Osteoblast (primary cell): ENCODE data around the gene HIRA. TPM values are rescaled to one million over a fixed set of nuclear protein-coding genes. Genes with fewer than 3 reads are reported as not detected.
"Not testable (repeated sequence)": the region's sequence is repeated elsewhere in the genome, so short reads cannot be mapped to it uniquely, and the experiment has no call there.

Source experiments
- DNase-seq: peaks from one replicate; pipeline ENCODE4 v3.0.0; 2011; ENCODE audit warnings: low spot score, mixed read lengths; ENCODE audit not compliant: insufficient read length; ENCODE audit errors: missing footprints
- H2AFZ ChIP-seq: 2 replicates; pipeline ENCODE4 v1.6.0; 2011; ENCODE audit warnings: mild to moderate bottlenecking, low read length
- H3K27ac ChIP-seq: 2 replicates; pipeline ENCODE4 v1.5.1; 2011; ENCODE audit warnings: mild to moderate bottlenecking, low read depth, low read length, moderate library complexity
- H3K27me3 ChIP-seq: 2 replicates; pipeline ENCODE4 v1.6.0; 2012; ENCODE audit warnings: mild to moderate bottlenecking, control low read depth, inconsistent platforms, low read length, moderate library complexity; ENCODE audit not compliant: insufficient read depth
- H3K36me3 ChIP-seq: 2 replicates; pipeline ENCODE4 v1.5.1; 2011; ENCODE audit warnings: mild to moderate bottlenecking, low read length, control low read depth, moderate library complexity; ENCODE audit not compliant: insufficient read depth
- H3K4me1 ChIP-seq: 2 replicates; pipeline ENCODE4 v1.5.1; 2011; ENCODE audit warnings: mild to moderate bottlenecking, low read length, control low read depth, moderate library complexity; ENCODE audit not compliant: insufficient read depth
- H3K4me2 ChIP-seq: 2 replicates; pipeline ENCODE4 v1.6.0; 2011; ENCODE audit warnings: mild to moderate bottlenecking, low read length; ENCODE audit not compliant: insufficient read depth
- H3K4me3 ChIP-seq: fragments of 200-600 bp; sonication (generic); 3 replicates; pipeline ENCODE4 v1.5.1; 2012; ENCODE audit warnings: mild to moderate bottlenecking, low read length, inconsistent platforms; ENCODE audit not compliant: insufficient read depth
- H3K79me2 ChIP-seq: 2 replicates; pipeline ENCODE4 v1.6.0; 2012; ENCODE audit warnings: mild to moderate bottlenecking, low read length, control low read depth, inconsistent platforms; ENCODE audit not compliant: insufficient read depth
- H3K9me3 ChIP-seq: 2 replicates; pipeline ENCODE4 v1.5.1; 2011; ENCODE audit warnings: low read depth, low read length, control low read depth
- H4K20me1 ChIP-seq: 2 replicates; pipeline ENCODE4 v1.6.0; 2012; ENCODE audit warnings: mild to moderate bottlenecking, low read length, control low read depth; ENCODE audit not compliant: insufficient read depth
- total RNA-seq: library from RNA; depleted of rRNA; stranded (reverse); fragments of >200 nt; gene quantifications from 2 replicates; pipeline ENCODE4 v1.2.3, GENCODE V29; 2012
- TF ChIP-seq, protein P1 (sequence below): IDR thresholded peaks from 2 replicates; pipeline ENCODE4 v1.5.1; 2011; ENCODE audit warnings: mild to moderate bottlenecking, low read depth, low read length, moderate library complexity; ENCODE audit errors: extremely low read depth

HIRA gene
- total RNA-seq, 1 donor, result 22.1 TPM

DNA sequence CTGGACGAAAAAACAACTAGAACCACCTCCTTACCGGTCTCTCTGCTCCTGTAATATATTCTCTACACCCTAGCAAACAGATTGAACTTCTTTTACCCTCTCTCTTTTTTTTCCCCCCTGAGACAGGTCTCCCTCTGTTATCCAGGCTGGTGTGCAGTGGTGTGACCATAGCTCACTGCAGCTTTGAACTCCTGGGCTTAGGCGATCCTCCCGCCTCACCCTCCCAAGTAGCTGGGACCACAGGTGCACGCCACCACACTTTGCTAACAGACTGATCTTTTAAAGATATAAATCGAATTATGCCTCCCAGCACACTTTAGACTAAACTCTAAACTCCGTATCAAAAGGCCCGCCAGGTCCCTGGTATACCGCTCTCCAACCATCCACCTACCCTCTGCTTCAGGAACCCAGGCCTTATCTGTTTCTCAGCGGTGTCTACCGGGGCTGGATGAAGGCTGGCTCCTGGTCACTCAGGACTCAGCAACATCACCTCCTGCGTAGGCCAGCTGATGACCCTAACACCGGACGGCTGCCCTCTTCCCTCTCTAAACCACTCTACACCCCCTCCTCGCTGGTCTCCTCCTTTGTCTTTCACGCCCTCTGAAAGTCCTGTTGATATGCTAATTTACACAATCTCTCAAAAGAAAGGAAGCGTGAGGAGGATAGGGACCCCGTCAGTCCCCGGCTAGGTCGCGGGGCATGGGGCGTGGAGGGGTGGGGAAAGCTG, 15.2 kb upstream of the HIRA start:
- peak; percentile 85 for DNase-seq
- peak overlapping the region; percentile 90 for H2AFZ ChIP-seq
- H3K79me2 ChIP-seq, result peaks cover 54% of the 10 kb centered on the region

DNA sequence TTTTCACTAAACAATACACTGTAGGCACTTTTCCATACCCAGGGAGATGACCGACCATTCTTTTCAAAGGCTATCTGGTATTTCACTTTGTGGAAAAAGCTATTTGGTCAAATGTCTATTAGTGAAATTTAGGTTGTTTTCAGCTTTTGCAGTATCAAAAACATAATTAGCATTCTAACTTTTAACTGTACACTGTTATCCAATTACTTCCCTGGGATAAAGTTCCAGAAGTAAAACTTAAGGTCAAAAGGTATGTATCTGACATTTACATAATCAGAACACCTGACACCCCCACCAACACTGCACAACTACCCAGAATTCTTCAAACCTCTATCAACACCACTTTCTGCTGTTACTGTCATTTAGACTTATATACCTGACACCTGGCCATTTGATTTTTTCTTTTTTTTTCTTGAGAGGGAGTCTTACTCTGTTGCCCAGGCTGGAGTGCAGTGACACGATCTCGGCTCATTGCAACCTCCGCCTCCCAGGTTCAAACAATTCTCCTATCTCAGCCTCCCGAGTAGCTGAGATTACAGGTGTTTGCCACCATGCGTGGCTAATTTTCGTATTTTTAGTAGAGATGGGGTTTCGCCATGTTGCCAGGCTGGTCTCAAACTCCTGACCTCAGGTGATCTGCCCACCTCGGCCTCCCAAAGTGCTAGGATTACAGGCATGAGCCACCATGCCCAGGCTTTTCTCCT, 13.9 kb upstream of the HIRA start:
- H3K4me3 ChIP-seq, H3K27ac ChIP-seq, H2AFZ ChIP-seq, H3K9me3 ChIP-seq, H3K27me3 ChIP-seq, H3K4me2 ChIP-seq, DNase-seq: not testable (repeated sequence)
- Histone ChIP-seq H3K79me2 (peaks cover 65% of the 10 kb centered on the region), H3K36me3 (peaks cover 22% of the 10 kb centered on the region), H4K20me1 (peaks cover 17% of the 10 kb centered on the region), H3K4me1 (peaks cover 13% of the 10 kb centered on the region)

More for the DNA sequence above, 15.2 kb upstream of the HIRA start:
- TF ChIP-seq, protein P1, sequence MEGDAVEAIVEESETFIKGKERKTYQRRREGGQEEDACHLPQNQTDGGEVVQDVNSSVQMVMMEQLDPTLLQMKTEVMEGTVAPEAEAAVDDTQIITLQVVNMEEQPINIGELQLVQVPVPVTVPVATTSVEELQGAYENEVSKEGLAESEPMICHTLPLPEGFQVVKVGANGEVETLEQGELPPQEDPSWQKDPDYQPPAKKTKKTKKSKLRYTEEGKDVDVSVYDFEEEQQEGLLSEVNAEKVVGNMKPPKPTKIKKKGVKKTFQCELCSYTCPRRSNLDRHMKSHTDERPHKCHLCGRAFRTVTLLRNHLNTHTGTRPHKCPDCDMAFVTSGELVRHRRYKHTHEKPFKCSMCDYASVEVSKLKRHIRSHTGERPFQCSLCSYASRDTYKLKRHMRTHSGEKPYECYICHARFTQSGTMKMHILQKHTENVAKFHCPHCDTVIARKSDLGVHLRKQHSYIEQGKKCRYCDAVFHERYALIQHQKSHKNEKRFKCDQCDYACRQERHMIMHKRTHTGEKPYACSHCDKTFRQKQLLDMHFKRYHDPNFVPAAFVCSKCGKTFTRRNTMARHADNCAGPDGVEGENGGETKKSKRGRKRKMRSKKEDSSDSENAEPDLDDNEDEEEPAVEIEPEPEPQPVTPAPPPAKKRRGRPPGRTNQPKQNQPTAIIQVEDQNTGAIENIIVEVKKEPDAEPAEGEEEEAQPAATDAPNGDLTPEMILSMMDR, result no peak
- Histone ChIP-seq H3K27ac (peak overlapping the region; percentile 87), H3K4me3 (peak overlapping the region; percentile 91), H4K20me1 (peaks cover 15% of the 10 kb centered on the region), H3K27me3 (no peaks in the 10 kb centered on the region), H3K4me2 (peak overlapping the region; percentile 99), H3K9me3 (no peaks in the 10 kb centered on the region), H3K4me1 (peaks cover 13% of the 10 kb centered on the region), H3K36me3 (peaks cover 34% of the 10 kb centered on the region)

DNA sequence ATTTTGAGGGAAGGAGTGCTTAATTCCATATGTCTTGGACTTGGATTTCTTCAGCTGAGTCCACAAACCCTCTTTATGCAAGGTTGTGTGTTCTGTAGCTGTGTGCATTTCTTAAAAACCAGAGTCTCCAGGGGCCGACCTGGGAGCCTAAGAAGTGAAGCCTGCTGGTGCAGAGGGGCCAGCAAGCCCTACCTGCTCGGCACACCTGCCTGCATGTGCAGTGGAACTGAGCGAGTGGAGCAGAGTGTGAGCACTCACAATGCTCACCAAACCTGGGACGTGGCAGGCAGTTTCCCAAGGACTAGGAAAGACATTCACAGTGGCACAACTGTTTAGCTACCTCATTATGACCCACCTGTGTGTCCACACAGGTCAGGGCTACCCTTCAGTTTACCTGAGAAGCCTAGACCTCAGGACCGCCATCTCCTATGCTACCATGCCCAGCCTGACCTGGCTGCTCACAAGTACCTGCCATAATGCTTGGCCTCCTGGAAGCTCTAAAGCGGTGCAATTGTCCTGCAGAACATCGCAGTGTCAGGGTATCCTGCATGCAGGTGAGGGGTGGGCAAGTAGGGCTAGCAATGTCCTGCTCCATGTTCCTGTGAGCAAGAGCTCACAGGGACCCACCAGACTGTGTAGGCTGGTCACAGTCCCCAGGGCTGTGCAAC, 12.1 kb upstream of the HIRA start:
- Histone ChIP-seq H2AFZ (no peak overlapping the region), H3K4me3 (no peak overlapping the region), H3K79me2 (peaks cover 72% of the 10 kb centered on the region), H3K4me1 (peaks cover 13% of the 10 kb centered on the region), H3K36me3 (peaks cover 16% of the 10 kb centered on the region), H3K27ac (no peak overlapping the region), H3K9me3 (no peaks in the 10 kb centered on the region), H3K4me2 (no peak overlapping the region), H4K20me1 (peaks cover 17% of the 10 kb centered on the region), H3K27me3 (no peaks in the 10 kb centered on the region)
- TF ChIP-seq, protein P1, result no peak
- DNase-seq, result no peak

DNA sequence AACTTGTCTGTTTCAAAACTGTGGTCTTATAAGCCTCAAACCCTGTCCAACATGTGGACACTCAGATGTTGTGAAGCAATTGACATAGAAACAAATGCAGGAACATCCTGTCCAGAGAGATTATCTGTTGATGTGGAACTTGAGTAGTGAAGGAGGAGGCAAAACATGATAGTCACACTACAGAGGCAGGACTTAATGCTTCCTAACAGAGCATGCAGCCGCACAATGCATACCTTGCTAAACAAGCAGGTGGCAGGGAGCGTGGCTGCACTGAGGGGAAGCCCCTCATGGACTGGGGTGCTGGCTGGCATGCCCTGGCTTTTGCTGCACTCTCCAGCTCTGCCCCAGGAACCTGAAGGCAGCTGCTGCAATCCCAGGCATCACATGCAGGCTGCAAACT, 10.6 kb upstream of the HIRA start:
- Histone ChIP-seq H3K79me2 (peaks cover 74% of the 10 kb centered on the region), H3K4me1 (peaks cover 6% of the 10 kb centered on the region), H3K27me3 (no peaks in the 10 kb centered on the region), H3K9me3 (no peaks in the 10 kb centered on the region), H3K27ac (no peak overlapping the region), H4K20me1 (peaks cover 17% of the 10 kb centered on the region), H3K4me3 (no peak overlapping the region), H3K36me3 (peaks cover 16% of the 10 kb centered on the region), H3K4me2 (no peak overlapping the region), H2AFZ (no peak overlapping the region)
- no peak for DNase-seq
- TF ChIP-seq, protein P1, result no peak
